ENCODE results near the gene SLC13A4.

The SLC13A4 gene

DNA sequence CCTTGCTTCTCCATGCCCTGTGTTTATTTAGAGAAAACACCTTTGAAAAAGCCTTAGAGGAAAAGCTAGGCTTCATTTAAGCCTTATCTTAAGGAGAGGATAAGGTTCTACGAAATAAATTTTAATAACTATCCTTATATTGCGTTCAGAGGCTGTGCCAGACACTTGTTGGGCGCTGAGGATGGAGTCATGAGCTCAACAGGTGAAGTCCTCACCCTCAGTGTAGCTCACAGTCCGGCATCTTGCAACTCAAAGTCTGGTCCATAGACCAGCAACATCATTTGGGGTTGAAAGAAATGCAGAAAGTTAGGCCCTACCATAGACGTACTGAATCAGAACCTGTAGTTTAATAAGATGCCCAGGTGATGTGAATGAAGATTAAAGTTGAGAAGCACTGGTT, 69.4 kb downstream of the SLC13A4 start:
- Histone ChIP-seq H3K27ac (ENCODE audit: insufficient read depth in 1 of 2, low read depth in 1 of 2, low read length in 2 of 2, poor library complexity in 1 of 2, severe bottlenecking in 2 of 2) (peak overlapping the region; percentile 58 to 64), H3K4me1 (ENCODE audit: control extremely low read depth in 1 of 4, control insufficient read depth in 4 of 4, insufficient read depth in 4 of 4, low read length in 3 of 4) (peaks cover 20 to 46% (median 37%) of the 10 kb centered on the region in 4 experiments), H3K36me3 (ENCODE audit: control insufficient read depth in 4 of 4, insufficient read depth in 4 of 4, low read length in 3 of 4) (no peaks in the 10 kb centered on the region), H3K4me3 (ENCODE audit: control insufficient read depth in 1 of 7, extremely low read depth in 1 of 7, insufficient read depth in 4 of 7, low read depth in 2 of 7, low read length in 6 of 7) (no peak overlapping the region), H3K27me3 (replicated peaks in 2 of 5; ENCODE audit: control insufficient read depth in 4 of 5, insufficient read depth in 5 of 5, low read length in 4 of 5) (no peaks in the 10 kb centered on the region), H3K9me3 (ENCODE audit: control extremely low read depth in 1 of 5, control insufficient read depth in 4 of 5, insufficient read depth in 2 of 5, low read depth in 1 of 5, low read length in 4 of 5) (no peaks in the 10 kb centered on the region)
- ChIA-PET CTCF (interaction anchor here (0.9 to 10.5 kb wide), 3 partner anchors 14 to 22 kb away, joined by 3 to 73 read pairs (median 67); no protein-coding TSS in a partner anchor), POLR2A (no interaction called here)
- 86% methylated on average over 3 of the region's 5 CpGs for WGBS (ENCODE audit: insufficient coverage)
- no peak for DNase-seq

DNA sequence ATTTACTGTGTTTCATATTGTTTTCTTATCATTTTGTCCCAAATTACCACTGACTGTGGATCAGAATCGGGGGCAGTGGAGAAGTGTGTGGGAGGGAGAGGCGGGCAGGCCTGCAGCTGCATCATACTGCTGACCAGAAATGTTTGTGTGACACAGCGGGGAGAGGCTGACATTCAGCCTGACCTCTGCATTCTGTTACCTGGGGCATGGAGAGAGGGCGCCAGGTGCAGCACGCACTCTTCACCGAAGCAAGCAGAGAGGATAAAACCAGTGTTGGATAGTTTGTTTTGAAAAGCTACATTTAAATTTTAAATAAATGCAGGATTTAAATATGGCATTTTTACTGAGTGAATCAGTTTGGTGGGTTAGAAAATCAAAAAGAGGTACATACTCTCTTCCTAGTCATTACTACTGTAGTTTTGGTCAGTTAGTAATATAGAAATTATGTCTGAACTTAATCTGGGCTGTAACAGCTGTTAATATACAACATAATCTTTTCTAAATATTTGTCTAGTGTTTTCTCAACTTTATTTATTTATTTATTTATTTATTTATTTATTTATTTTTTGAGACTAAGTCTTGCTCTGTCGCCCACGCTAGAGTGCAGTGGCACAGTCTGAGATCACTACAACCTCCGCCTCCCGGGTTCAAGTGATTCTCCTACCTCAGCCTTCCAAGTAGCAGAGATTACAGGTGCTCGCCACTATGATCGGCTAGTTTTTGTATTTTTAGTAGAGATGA, 74.5 kb downstream of the SLC13A4 start:
- H3K27me3 ChIP-seq (replicated peaks in 2 of 5; ENCODE audit: control insufficient read depth in 4 of 5, insufficient read depth in 5 of 5, low read length in 4 of 5), result no peaks in the 10 kb centered on the region
- H3K4me1 ChIP-seq (ENCODE audit: control extremely low read depth in 1 of 4, control insufficient read depth in 4 of 4, insufficient read depth in 4 of 4, low read length in 3 of 4), result peaks cover 0 to 8% (median 2%) of the 10 kb centered on the region in 4 experiments
- ChIA-PET CTCF (interaction anchor here (0.6 kb wide), 1 partner anchor 8 kb away, joined by 3 read pairs; no protein-coding TSS in a partner anchor), POLR2A (no interaction called here)
- DNase-seq, result no peak
- no peak overlapping the region for H3K27ac ChIP-seq (ENCODE audit: insufficient read depth in 1 of 2, low read depth in 1 of 2, low read length in 2 of 2, poor library complexity in 1 of 2, severe bottlenecking in 2 of 2)
- no peaks in the 10 kb centered on the region for H3K9me3 ChIP-seq (ENCODE audit: control extremely low read depth in 1 of 5, control insufficient read depth in 4 of 5, insufficient read depth in 2 of 5, low read depth in 1 of 5, low read length in 4 of 5)
- peaks cover 0 to 13% (median 3%) of the 10 kb centered on the region in 4 experiments for H3K36me3 ChIP-seq (ENCODE audit: control insufficient read depth in 4 of 4, insufficient read depth in 4 of 4, low read length in 3 of 4)
- no peak overlapping the region for H3K4me3 ChIP-seq (ENCODE audit: control insufficient read depth in 1 of 7, extremely low read depth in 1 of 7, insufficient read depth in 4 of 7, low read depth in 2 of 7, low read length in 6 of 7)
- WGBS (ENCODE audit: insufficient coverage), result 95% methylated on average over 10 of the region's 12 CpGs

DNA sequence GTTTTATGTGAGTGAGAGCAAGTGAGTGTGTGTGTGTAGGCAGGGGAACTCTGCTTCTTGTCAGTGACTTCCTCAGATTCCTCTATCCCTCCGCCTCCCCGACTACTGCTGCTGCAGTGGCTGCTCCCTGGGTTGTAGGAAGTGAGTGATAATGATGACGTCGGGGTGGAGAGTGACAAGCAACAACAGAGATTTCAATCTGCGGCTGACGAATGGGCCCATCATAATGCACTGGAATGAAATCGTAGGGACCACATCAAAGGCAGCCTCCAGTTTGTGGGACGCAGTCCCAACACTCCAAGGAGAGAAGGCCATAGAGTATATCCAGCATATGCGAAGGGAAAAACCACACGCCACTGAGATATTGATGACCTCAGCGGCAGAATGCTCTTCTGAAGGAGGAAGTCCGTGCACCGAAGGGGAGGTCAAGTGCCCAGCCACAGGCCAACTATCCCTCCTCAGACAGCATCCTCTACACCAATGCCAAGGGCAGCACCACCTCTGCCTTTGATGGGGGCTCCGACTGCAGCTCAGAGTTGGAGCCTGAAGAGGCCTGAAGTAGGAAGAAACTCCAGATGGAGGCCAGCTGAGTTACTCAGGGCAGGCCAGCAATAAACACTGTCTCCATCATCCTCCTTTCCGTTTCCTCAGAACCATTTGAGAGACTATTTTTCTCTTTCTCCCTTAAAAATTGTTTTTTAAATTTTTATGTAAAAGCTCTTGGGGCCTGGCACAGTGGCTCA, 77.0 kb downstream of the SLC13A4 start:
- peak; percentile 31 to 74 (median 40) for DNase-seq
- H3K27me3 ChIP-seq (replicated peaks in 2 of 5; ENCODE audit: control insufficient read depth in 4 of 5, insufficient read depth in 5 of 5, low read length in 4 of 5), result no peaks in the 10 kb centered on the region
- CTCF ChIA-PET, result interaction anchor here (0.7 to 1.0 kb wide), 2 partner anchors 9 to 375 kb away, joined by 3 read pairs; no protein-coding TSS in a partner anchor
- H3K9me3 ChIP-seq (ENCODE audit: control extremely low read depth in 1 of 5, control insufficient read depth in 4 of 5, insufficient read depth in 2 of 5, low read depth in 1 of 5, low read length in 4 of 5), result no peaks in the 10 kb centered on the region
- peaks cover 0 to 4% (median 1%) of the 10 kb centered on the region in 4 experiments for H3K4me1 ChIP-seq (ENCODE audit: control extremely low read depth in 1 of 4, control insufficient read depth in 4 of 4, insufficient read depth in 4 of 4, low read length in 3 of 4)
- 91% methylated on average over 10 of the region's 15 CpGs for WGBS (ENCODE audit: insufficient coverage)
- H3K4me3 ChIP-seq (ENCODE audit: control insufficient read depth in 1 of 7, extremely low read depth in 1 of 7, insufficient read depth in 4 of 7, low read depth in 2 of 7, low read length in 6 of 7), result no peak overlapping the region
- H3K27ac ChIP-seq (ENCODE audit: insufficient read depth in 1 of 2, low read depth in 1 of 2, low read length in 2 of 2, poor library complexity in 1 of 2, severe bottlenecking in 2 of 2), result no peak overlapping the region
- POLR2A ChIA-PET, result no interaction called here
- H3K36me3 ChIP-seq (ENCODE audit: control insufficient read depth in 4 of 4, insufficient read depth in 4 of 4, low read length in 3 of 4), result peaks cover 3 to 36% (median 17%) of the 10 kb centered on the region in 4 experiments

DNA sequence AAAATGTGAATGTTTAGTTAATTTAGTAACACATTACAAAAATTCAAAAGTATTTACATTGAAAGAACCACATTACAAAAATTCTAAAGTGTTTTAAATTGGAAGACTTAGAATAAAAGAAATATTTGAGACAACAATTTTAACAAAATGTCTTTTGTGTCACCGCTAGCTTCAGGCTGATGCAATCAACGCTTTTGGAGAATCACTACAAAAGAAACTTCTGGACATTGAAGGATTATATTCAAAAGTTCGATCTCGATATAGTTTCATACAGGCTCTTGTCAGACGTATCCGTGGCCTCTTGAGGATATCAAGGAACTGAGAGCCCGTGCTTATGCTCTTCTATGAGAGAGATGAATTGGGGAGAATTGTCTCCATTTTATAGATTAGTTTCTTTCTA, 79.8 kb downstream of the SLC13A4 start:
- H3K9me3 ChIP-seq (ENCODE audit: control extremely low read depth in 1 of 5, control insufficient read depth in 4 of 5, insufficient read depth in 2 of 5, low read depth in 1 of 5, low read length in 4 of 5), result no peaks in the 10 kb centered on the region
- peaks cover 6 to 64% (median 32%) of the 10 kb centered on the region in 4 experiments for H3K36me3 ChIP-seq (ENCODE audit: control insufficient read depth in 4 of 4, insufficient read depth in 4 of 4, low read length in 3 of 4)
- WGBS (ENCODE audit: insufficient coverage), result 79% methylated on average over 2 of the region's 7 CpGs
- CTCF ChIA-PET, result interaction anchor here (1.0 to 1.5 kb wide), 3 partner anchors 9 to 19 kb away, joined by 3 to 5 read pairs (median 4); partner anchors contain the start of gene STMP1
- POLR2A ChIA-PET, result no interaction called here
- H3K27ac ChIP-seq (ENCODE audit: insufficient read depth in 1 of 2, low read depth in 1 of 2, low read length in 2 of 2, poor library complexity in 1 of 2, severe bottlenecking in 2 of 2), result peak overlapping the region in 1 of 2 experiments; percentile 14
- H3K4me1 ChIP-seq (ENCODE audit: control extremely low read depth in 1 of 4, control insufficient read depth in 4 of 4, insufficient read depth in 4 of 4, low read length in 3 of 4), result peaks cover 0 to 9% (median 1%) of the 10 kb centered on the region in 4 experiments
- H3K27me3 ChIP-seq (replicated peaks in 2 of 5; ENCODE audit: control insufficient read depth in 4 of 5, insufficient read depth in 5 of 5, low read length in 4 of 5), result no peaks in the 10 kb centered on the region
- H3K4me3 ChIP-seq (ENCODE audit: control insufficient read depth in 1 of 7, extremely low read depth in 1 of 7, insufficient read depth in 4 of 7, low read depth in 2 of 7, low read length in 6 of 7), result no peak overlapping the region
- no peak for DNase-seq

DNA sequence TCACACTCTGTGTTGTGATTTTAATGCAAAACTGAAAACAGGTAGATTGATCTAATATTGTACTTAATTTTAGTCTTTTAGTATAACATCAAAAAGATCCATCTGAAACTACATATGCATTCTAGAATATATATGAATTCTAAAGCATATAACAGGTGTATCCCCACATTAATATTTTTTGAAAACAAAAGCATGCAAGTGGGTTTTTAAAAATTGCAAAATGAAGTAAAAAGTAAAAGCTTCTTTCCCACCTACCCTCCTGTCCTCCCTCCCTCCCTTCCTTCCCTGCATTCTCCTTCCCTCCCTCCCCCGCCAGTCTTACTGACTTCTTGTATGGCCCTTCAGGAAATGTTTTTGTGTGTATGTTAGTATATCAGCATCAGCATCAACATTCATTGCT, 80.2 kb downstream of the SLC13A4 start:
- CTCF ChIA-PET, result interaction anchor here (1.0 to 6.1 kb wide), 4 partner anchors 9 to 18 kb away, joined by 3 to 67 read pairs (median 4); partner anchors contain the start of gene STMP1
- no peaks in the 10 kb centered on the region for H3K27me3 ChIP-seq (replicated peaks in 2 of 5; ENCODE audit: control insufficient read depth in 4 of 5, insufficient read depth in 5 of 5, low read length in 4 of 5)
- H3K9me3 ChIP-seq (ENCODE audit: control extremely low read depth in 1 of 5, control insufficient read depth in 4 of 5, insufficient read depth in 2 of 5, low read depth in 1 of 5, low read length in 4 of 5), result no peaks in the 10 kb centered on the region
- no CpG with 5 or more reads among the region's 1 CpG for WGBS (ENCODE audit: insufficient coverage)
- H3K36me3 ChIP-seq (ENCODE audit: control insufficient read depth in 4 of 4, insufficient read depth in 4 of 4, low read length in 3 of 4), result peaks cover 6 to 68% (median 35%) of the 10 kb centered on the region in 4 experiments
- H3K27ac ChIP-seq (ENCODE audit: insufficient read depth in 1 of 2, low read depth in 1 of 2, low read length in 2 of 2, poor library complexity in 1 of 2, severe bottlenecking in 2 of 2), result peak overlapping the region in 1 of 2 experiments; percentile 14
- no peak overlapping the region for H3K4me3 ChIP-seq (ENCODE audit: control insufficient read depth in 1 of 7, extremely low read depth in 1 of 7, insufficient read depth in 4 of 7, low read depth in 2 of 7, low read length in 6 of 7)
- DNase-seq, result no peak
- peaks cover 0 to 9% (median 1%) of the 10 kb centered on the region in 4 experiments for H3K4me1 ChIP-seq (ENCODE audit: control extremely low read depth in 1 of 4, control insufficient read depth in 4 of 4, insufficient read depth in 4 of 4, low read length in 3 of 4)
- POLR2A ChIA-PET, result no interaction called here

DNA sequence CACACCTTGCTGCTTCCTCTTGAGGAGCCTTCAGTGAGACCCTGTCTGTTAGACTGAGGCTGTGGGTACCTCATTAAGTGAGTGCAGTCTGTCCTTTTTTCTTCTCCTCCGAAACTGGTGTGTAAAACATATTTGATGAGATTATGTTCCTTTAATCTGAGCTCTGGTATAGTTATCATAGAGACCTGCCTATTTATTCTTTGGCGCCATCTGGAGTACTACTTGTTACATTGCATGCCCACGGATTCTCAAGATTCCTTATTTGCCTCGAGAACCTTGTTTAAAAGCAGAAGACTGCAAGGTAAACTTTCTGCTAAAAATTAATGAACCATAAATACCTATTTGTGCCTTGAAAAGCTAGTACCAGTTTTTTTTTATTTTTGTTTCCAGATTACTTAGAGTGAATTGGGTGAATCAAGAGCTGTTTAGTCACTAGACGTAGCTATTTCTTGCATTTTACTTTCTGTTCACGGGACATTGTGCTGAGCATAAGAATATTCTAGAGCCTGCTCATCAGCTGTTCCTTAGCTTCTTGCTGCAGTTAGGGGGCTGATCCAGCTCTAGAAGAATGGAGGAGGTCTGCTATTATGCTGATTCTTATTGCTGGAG, 82.6 kb downstream of the SLC13A4 start:
- POLR2A ChIA-PET, result interaction anchor here (0.7 kb wide), 1 partner anchor 177 kb away, joined by 3 read pairs; no protein-coding TSS in a partner anchor
- 29% methylated on average over 4 of the region's 6 CpGs for WGBS (ENCODE audit: insufficient coverage)
- H3K9me3 ChIP-seq (ENCODE audit: control extremely low read depth in 1 of 5, control insufficient read depth in 4 of 5, insufficient read depth in 2 of 5, low read depth in 1 of 5, low read length in 4 of 5), result no peaks in the 10 kb centered on the region
- peaks cover 0 to 5% (median 1%) of the 10 kb centered on the region in 4 experiments for H3K4me1 ChIP-seq (ENCODE audit: control extremely low read depth in 1 of 4, control insufficient read depth in 4 of 4, insufficient read depth in 4 of 4, low read length in 3 of 4)
- CTCF ChIA-PET, result interaction anchor here (0.6 to 6.1 kb wide), 27 partner anchors 8 to 370 kb away, joined by 3 to 67 read pairs (median 5); partner anchors contain the start of gene STMP1
- H3K36me3 ChIP-seq (ENCODE audit: control insufficient read depth in 4 of 4, insufficient read depth in 4 of 4, low read length in 3 of 4), result peaks cover 11 to 82% (median 51%) of the 10 kb centered on the region in 4 experiments
- peak; percentile 52 to 75 (median 67) for DNase-seq
- H3K27me3 ChIP-seq (replicated peaks in 2 of 5; ENCODE audit: control insufficient read depth in 4 of 5, insufficient read depth in 5 of 5, low read length in 4 of 5), result no peaks in the 10 kb centered on the region
- H3K4me3 ChIP-seq (ENCODE audit: control insufficient read depth in 1 of 7, extremely low read depth in 1 of 7, insufficient read depth in 4 of 7, low read depth in 2 of 7, low read length in 6 of 7), result peak overlapping the region in 1 of 7 experiments; percentile 6
- no peak overlapping the region for H3K27ac ChIP-seq (ENCODE audit: insufficient read depth in 1 of 2, low read depth in 1 of 2, low read length in 2 of 2, poor library complexity in 1 of 2, severe bottlenecking in 2 of 2)

Measured in common myeloid progenitor, CD34-positive (primary cell).